DND-41 (cell line): ENCODE results near the gene ALDH1A3.

Experiments used
- CTCF ChIP-seq: IDR thresholded peaks from 2 replicates; pipeline ENCODE4 v1.5.1; 2012; ENCODE audit warnings: borderline replicate concordance, low read length, moderate library complexity, mild to moderate bottlenecking; ENCODE audit not compliant: poor library complexity, severe bottlenecking; ENCODE audit errors: extremely low read depth
- EZH2 ChIP-seq: IDR thresholded peaks from 3 replicates; pipeline ENCODE4 v1.6.1; 2012; ENCODE audit warnings: borderline replicate concordance, low read depth, mild to moderate bottlenecking, moderate library complexity, low read length, inconsistent platforms; ENCODE audit not compliant: severe bottlenecking

GRCh38 chr15:100893964-100894295 lies 14.3 kb downstream of the ALDH1A3 start:
- TF ChIP-seq CTCF (no peak), EZH2 (no peak)
